Natural killer cell (primary cell): ENCODE data around the gene INTS15. TPM values are rescaled to one million over a fixed set of nuclear protein-coding genes. Genes with fewer than 3 reads are reported as not detected.
"Not testable (repeated sequence)": the region's sequence is repeated elsewhere in the genome, so short reads cannot be mapped to it uniquely, and the experiment has no call there.

ENCODE experiments used
- ATAC-seq, 3 donors: fragments of 150-1000 bp in 2 of 3; fragments of 200-7000 bp in 1 of 3; cut with Tn5 transposase; 1 replicate in 1 of 3; 2 replicates in 2 of 3; pipeline ENCODE4 v1.10.0; 2021; ENCODE audit warnings: mild to moderate bottlenecking in 2 of 3, moderate library complexity in 2 of 3
- DNase-seq, 2 donors: peaks; one replicate each; pipeline versions ENCODE4 v3.0.0 to v3.0.0-alpha.2; 2013 to 2021; ENCODE audit warnings: mixed read lengths in 1 of 2
- H3K27ac ChIP-seq: one replicate; pipeline ENCODE4 v1.5.1; 2013; ENCODE audit warnings: mild to moderate bottlenecking, low read length
- H3K27me3 ChIP-seq: one replicate; pipeline ENCODE4 v1.6.1; 2013; ENCODE audit warnings: low read length; ENCODE audit not compliant: control insufficient read depth, insufficient read depth
- H3K36me3 ChIP-seq: one replicate; pipeline ENCODE4 v1.6.1; 2013; ENCODE audit warnings: low read length; ENCODE audit not compliant: control insufficient read depth, insufficient read depth
- H3K4me1 ChIP-seq: one replicate; pipeline ENCODE4 v1.6.1; 2013; ENCODE audit warnings: low read length; ENCODE audit not compliant: control insufficient read depth, insufficient read depth
- H3K4me3 ChIP-seq: one replicate; pipeline ENCODE4 v1.5.1; 2013; ENCODE audit warnings: low read length
- H3K9me3 ChIP-seq: one replicate; pipeline ENCODE4 v1.6.1; 2013; ENCODE audit warnings: low read length; ENCODE audit not compliant: control insufficient read depth, insufficient read depth
- H3K27ac Mint-ChIP-seq, 2 donors: one replicate each; pipeline ENCODE4 v1.8.0; 2022; ENCODE audit warnings: mild to moderate bottlenecking in 2 of 2, mixed read lengths in 2 of 2, moderate library complexity in 1 of 2
- H3K27me3 Mint-ChIP-seq, 2 donors: one replicate each; pipeline ENCODE4 v1.8.0; 2022; ENCODE audit warnings: low read depth in 2 of 2, mixed read lengths in 2 of 2
- H3K36me3 Mint-ChIP-seq: one replicate; pipeline ENCODE4 v1.8.0; 2022; ENCODE audit warnings: mixed read lengths
- H3K4me1 Mint-ChIP-seq, 2 donors: one replicate each; pipeline ENCODE4 v1.8.0; 2022; ENCODE audit warnings: mixed read lengths in 2 of 2
- H3K4me3 Mint-ChIP-seq: one replicate; pipeline ENCODE4 v1.8.0; 2022; ENCODE audit warnings: mild to moderate bottlenecking, moderate library complexity, mixed read lengths
- H3K9me3 Mint-ChIP-seq, 2 donors: one replicate each; pipeline ENCODE4 v1.8.0; 2022; ENCODE audit warnings: mixed read lengths in 2 of 2
- WGBS: methylation state at CpG from one replicate; pipeline ENCODE4 v1.1.7; 2013; ENCODE audit warnings: missing lambda C conversion rate; ENCODE audit not compliant: insufficient coverage; 5-methylcytosine and 5-hydroxymethylcytosine counted together
- intact Hi-C: fragments of 100-400 bp; cut with micrococcal nuclease; formaldehyde crosslinking; loops from one replicate; pipeline ENCODE4 v1.14.2; 2022
- total RNA-seq, 4 donors: library from RNA; stranded (reverse); fragments of 120-200 nt in 1 of 4; gene quantifications; one replicate each; pipeline versions ENCODE4 v1.2.3 to v1.2.4, GENCODE V29; 2013 to 2022
- TF ChIP-seq, protein P1 (sequence below): fragments of 200-600 bp; IDR thresholded peaks from one replicate; pipeline ENCODE4 v1.8.0; 2022; ENCODE audit warnings: antibody characterized with exemption

Gene INTS15
- total RNA-seq, 3 donors from 2014 or later (not counting 1 experiment from before 2014, with no cell fraction given), result 47.5 to 70.1 (median 60.7) TPM

DNA sequence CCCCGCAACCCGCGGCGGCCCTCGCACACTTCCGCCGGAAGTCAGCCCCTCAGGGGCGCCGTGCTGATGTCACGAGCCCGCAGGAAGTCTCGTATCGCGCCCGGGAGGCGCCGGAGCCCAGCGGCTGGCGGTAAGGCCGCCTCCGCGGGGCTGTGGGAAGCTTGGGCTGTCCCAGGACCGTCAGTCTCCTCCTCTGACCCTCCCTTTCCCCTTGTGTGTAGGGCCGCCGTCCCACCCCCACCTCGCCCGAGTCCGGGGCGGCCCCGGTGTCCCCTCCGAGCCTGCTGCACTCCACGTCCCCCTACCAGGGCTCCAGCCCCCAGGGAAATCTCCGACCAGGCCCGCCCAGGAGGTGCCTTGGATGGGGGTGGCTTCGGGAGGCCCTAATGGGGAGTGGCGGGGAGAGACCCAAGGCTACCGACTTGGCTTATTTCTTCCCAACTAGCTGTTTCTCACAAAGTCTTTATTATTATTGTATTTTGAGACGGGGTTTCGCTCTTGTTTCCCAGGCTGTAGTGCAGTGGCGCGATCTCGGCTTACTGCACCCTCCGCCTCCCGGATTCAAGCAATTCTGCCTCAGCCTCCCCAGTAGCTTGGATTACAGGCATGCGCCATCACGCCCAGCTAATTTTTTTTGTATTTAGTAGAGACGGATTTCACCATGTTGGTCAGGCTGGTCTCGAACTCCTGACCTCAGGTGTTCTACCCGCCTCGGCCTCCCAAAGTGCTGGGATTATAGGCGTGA is 12.3 kb upstream of the INTS15 start, which contains the start of gene ZDHHC4:
TSS of gene ZDHHC4 (plus strand) at position 86 of the 745 bp plus-strand sequence. CDS start 3,108 bp downstream, outside the sequence.
- Mint-ChIP-seq H3K4me3 (peak within 1 kb of the TSS; percentile 90), H3K36me3 (no peaks in the 10 kb centered on the region), H3K4me1 (peaks cover 11 to 12% of the 10 kb centered on the region in 2 donors), H3K9me3 (no peaks in the 10 kb centered on the region), H3K27me3 (peaks cover 3 to 5% of the 10 kb centered on the region in 2 donors), H3K27ac (peak within 1 kb of the TSS; percentile 89 to 97)
- Histone ChIP-seq H3K9me3 (no peaks in the 10 kb centered on the region), H3K36me3 (peaks cover 11% of the 10 kb centered on the region), H3K27ac (peak within 1 kb of the TSS; percentile 98), H3K4me1 (peaks cover 15% of the 10 kb centered on the region), H3K27me3 (no peaks in the 10 kb centered on the region), H3K4me3 (peak within 1 kb of the TSS; percentile 92)
- ATAC-seq, result peak; percentile 92 to 96 (median 96)
- intact Hi-C loops, result loop anchor here (1.0 kb wide), 1 partner anchor 12 kb away; no protein-coding TSS in a partner anchor
- peak; percentile 86 to 94 for DNase-seq
- TF ChIP-seq, protein P1, sequence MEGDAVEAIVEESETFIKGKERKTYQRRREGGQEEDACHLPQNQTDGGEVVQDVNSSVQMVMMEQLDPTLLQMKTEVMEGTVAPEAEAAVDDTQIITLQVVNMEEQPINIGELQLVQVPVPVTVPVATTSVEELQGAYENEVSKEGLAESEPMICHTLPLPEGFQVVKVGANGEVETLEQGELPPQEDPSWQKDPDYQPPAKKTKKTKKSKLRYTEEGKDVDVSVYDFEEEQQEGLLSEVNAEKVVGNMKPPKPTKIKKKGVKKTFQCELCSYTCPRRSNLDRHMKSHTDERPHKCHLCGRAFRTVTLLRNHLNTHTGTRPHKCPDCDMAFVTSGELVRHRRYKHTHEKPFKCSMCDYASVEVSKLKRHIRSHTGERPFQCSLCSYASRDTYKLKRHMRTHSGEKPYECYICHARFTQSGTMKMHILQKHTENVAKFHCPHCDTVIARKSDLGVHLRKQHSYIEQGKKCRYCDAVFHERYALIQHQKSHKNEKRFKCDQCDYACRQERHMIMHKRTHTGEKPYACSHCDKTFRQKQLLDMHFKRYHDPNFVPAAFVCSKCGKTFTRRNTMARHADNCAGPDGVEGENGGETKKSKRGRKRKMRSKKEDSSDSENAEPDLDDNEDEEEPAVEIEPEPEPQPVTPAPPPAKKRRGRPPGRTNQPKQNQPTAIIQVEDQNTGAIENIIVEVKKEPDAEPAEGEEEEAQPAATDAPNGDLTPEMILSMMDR, result no peak
- 21% methylated on average over 48 of the region's 51 CpGs for WGBS

DNA sequence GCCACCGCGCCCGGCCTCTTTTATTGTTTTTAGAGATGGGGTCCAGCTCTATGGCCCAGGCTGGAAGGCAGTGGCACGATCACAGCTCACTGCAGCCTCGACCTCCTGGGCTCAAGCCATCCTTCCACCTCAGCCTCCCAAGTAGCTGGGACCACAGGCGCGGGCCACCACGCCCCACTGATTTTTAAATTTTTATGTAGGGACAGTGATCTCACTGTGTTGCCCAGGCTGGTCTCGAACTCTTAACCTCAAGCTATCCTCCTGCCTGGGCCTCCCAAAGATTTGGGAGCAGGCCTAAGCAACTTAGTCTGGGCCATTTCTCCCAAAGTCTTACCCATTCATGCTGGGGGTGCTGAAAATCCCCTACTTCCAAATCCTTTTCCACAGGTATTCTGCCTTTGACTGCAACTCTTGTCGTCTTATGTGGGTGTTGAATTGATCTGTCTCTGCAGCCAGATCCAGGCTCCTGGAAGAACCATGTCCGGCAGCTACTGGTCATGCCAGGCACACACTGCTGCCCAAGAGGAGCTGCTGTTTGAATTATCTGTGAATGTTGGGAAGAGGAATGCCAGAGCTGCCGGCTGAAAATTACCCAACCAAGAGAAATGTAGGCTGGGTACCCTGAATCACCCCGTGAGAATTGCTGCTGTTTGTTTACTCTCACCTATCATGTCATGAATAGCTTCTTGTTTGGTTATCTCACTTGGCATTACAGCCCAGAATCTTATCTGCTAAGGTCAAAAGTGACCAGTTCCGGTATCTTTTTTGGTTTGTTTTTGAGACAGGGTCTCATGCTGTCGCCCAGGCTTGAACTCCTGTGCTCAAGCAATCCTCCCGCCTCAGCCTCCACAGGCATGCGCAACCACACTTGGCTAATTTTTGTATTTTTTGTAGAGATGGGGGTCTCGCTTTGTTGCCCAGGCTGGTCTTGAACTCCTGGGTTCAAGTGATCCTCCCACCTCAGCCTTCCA is 11.4 kb upstream of the INTS15 start:
- peak overlapping the region; percentile 98 for H3K27ac ChIP-seq

DNA sequence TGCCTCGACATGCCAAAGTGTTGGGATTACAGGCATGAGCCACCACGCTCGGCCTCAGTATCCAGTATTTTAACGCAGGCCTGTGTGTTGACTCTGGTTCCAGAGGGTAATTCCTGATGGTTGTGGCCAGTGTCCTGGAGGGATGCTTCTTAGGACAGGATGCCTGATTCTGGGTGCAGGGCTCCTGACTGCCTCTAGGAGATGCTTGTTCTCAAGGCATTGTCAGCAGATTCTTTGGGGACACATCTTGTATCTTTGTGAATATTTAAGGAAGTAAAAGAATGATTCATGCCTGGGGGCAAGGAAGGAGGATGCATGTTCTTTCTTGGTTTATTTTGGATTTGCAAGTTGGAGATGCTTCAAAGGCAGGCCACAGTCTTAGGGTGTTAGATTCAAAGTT is 10.4 kb upstream of the INTS15 start:
- Mint-ChIP-seq H3K27me3 (no peaks in the 10 kb centered on the region), H3K9me3 (no peaks in the 10 kb centered on the region), H3K36me3 (no peaks in the 10 kb centered on the region), H3K4me3 (peak overlapping the region; percentile 90), H3K4me1 (peaks cover 11 to 12% of the 10 kb centered on the region in 2 donors), H3K27ac (peak overlapping the region; percentile 89 to 97)
- peaks cover 21% of the 10 kb centered on the region for H3K36me3 ChIP-seq
- 100% methylated on average over 4 of the region's 4 CpGs for WGBS
- ATAC-seq (no peak), DNase-seq (no peak)
- H3K27ac ChIP-seq, result no peak overlapping the region
- TF ChIP-seq, protein P1, result no peak
- intact Hi-C loops, result no loop called here
- H3K9me3 ChIP-seq, result no peaks in the 10 kb centered on the region
- peaks cover 15% of the 10 kb centered on the region for H3K4me1 ChIP-seq
- H3K27me3 ChIP-seq, result no peaks in the 10 kb centered on the region
- H3K4me3 ChIP-seq, result no peak overlapping the region

More for the DNA sequence above, 11.4 kb upstream of the INTS15 start:
- H3K4me1 Mint-ChIP-seq, result peaks cover 11 to 12% of the 10 kb centered on the region in 2 donors
- no peak for DNase-seq
- peak overlapping the region; percentile 89 to 97 for H3K27ac Mint-ChIP-seq
- H3K9me3 Mint-ChIP-seq, result no peaks in the 10 kb centered on the region
- H3K4me1 ChIP-seq, result peaks cover 15% of the 10 kb centered on the region
- no peaks in the 10 kb centered on the region for H3K27me3 Mint-ChIP-seq
- H3K9me3 ChIP-seq, result no peaks in the 10 kb centered on the region
- H3K4me3 ChIP-seq, result no peak overlapping the region
- WGBS, result 97% methylated on average over 18 of the region's 18 CpGs
- ATAC-seq, result no peak
- TF ChIP-seq, protein P1, result no peak
- peaks cover 19% of the 10 kb centered on the region for H3K36me3 ChIP-seq
- H3K36me3 Mint-ChIP-seq, result no peaks in the 10 kb centered on the region
- intact Hi-C loops, result no loop called here
- peak overlapping the region; percentile 90 for H3K4me3 Mint-ChIP-seq
- no peaks in the 10 kb centered on the region for H3K27me3 ChIP-seq

DNA sequence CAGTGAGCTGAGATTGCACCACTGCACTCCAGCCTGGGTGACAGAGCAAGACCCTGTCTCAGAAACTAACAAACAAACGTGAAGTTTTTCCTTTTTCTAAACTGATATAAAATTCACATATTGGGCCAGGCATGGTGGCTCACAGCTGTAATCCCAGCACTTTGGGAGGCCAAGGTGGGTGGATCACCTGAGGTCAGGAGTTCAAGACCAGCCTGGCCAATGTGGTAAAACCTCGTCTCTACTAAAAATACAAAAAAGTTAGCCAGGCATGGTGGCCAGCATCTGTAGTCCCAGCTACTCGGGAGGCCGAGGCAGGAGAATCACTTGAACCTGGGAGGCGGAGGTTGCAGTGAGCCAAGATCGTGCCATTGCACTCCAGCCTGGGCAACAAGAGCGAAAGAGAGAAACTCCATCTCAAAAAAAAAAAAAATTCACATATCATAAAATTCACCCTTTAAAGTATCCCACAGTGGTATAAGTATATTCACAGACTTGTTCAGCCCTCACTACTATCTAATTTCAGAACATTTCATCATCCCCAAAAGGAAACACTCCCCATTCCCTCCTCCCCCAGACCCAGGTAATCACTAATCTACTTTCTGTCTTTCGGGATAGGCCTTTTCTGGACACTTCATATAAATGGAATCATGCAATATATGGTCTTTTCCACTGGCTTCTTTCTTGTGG is 3.9 kb upstream of the INTS15 start:
- H3K4me3 ChIP-seq, H3K4me3 Mint-ChIP-seq, H3K27ac Mint-ChIP-seq, H3K36me3 Mint-ChIP-seq, H3K9me3 ChIP-seq, ATAC-seq, DNase-seq, H3K27me3 Mint-ChIP-seq, H3K27me3 ChIP-seq, H3K27ac ChIP-seq, intact Hi-C loops, H3K9me3 Mint-ChIP-seq: not testable (repeated sequence)
- WGBS, result 96% methylated on average over 8 of the region's 8 CpGs
- Histone ChIP-seq H3K36me3 (peaks cover 26% of the 10 kb centered on the region), H3K4me1 (peaks cover 11% of the 10 kb centered on the region)
- H3K4me1 Mint-ChIP-seq, result peaks cover 5 to 14% of the 10 kb centered on the region in 2 donors
